MM.1S (cell line): ENCODE data around the gene PTPRN2.
A peak's percentile ranks its signal among the peaks of the same experiment; 100 is the strongest.

Experiments
- DNase-seq: peaks from one replicate; pipeline ENCODE4 v3.0.0-alpha.2; 2015
- H2AFZ ChIP-seq: fragments of 300-600 bp; sonication (generic); 2 replicates; pipeline ENCODE4 v1.6.0; 2016; ENCODE audit warnings: antibody characterized with exemption, low read length
- H3F3A ChIP-seq: fragments of 300-600 bp; sonication (generic); 2 replicates; pipeline ENCODE4 v1.6.1; 2016; ENCODE audit warnings: mild to moderate bottlenecking, antibody characterized with exemption, low read length, moderate library complexity, mixed read lengths; ENCODE audit not compliant: insufficient read depth
- H3K27ac ChIP-seq: fragments of 300-600 bp; sonication (generic); 2 replicates; pipeline ENCODE4 v1.5.1; 2016; ENCODE audit warnings: mild to moderate bottlenecking, low read length
- H3K27me3 ChIP-seq: fragments of 300-600 bp; sonication (generic); replicated peaks from 2 replicates; pipeline ENCODE4 v1.6.0; 2016; ENCODE audit warnings: low read length; ENCODE audit not compliant: insufficient read depth
- H3K36me3 ChIP-seq: fragments of 300-600 bp; sonication (generic); replicated peaks from 2 replicates; pipeline ENCODE4 v1.6.1; 2016; ENCODE audit warnings: mild to moderate bottlenecking, low read length, mixed read lengths; ENCODE audit not compliant: insufficient read depth
- H3K4me1 ChIP-seq: fragments of 300-600 bp; sonication (generic); 2 replicates; pipeline ENCODE4 v1.6.1; 2016; ENCODE audit warnings: low read length, mixed read lengths
- H3K4me2 ChIP-seq: fragments of 300-600 bp; sonication (generic); 2 replicates; pipeline ENCODE4 v1.6.0; 2016; ENCODE audit warnings: low read depth, low read length
- H3K4me3 ChIP-seq: fragments of 300-600 bp; sonication (generic); 2 replicates; pipeline ENCODE4 v1.5.1; 2016; ENCODE audit warnings: low read length, mixed read lengths
- H3K79me2 ChIP-seq: fragments of 300-600 bp; sonication (generic); 2 replicates; pipeline ENCODE4 v1.6.1; 2016; ENCODE audit warnings: mixed run types, low read length, mixed read lengths
- H3K9ac ChIP-seq: fragments of 300-600 bp; sonication (generic); 2 replicates; pipeline ENCODE4 v1.6.1; 2016; ENCODE audit warnings: low read length, mixed read lengths
- H3K9me2 ChIP-seq: fragments of 300-600 bp; sonication (generic); replicated peaks from 2 replicates; pipeline ENCODE4 v1.6.1; 2016; ENCODE audit warnings: mild to moderate bottlenecking, low read length, mixed read lengths; ENCODE audit not compliant: insufficient read depth
- H3K9me3 ChIP-seq: fragments of 300-600 bp; sonication (generic); replicated peaks from 2 replicates; pipeline ENCODE4 v1.6.1; 2016; ENCODE audit warnings: mild to moderate bottlenecking, low read length, mixed read lengths; ENCODE audit not compliant: insufficient read depth
- H4K20me1 ChIP-seq: fragments of 300-600 bp; sonication (generic); 2 replicates; pipeline ENCODE4 v1.6.1; 2016; ENCODE audit warnings: mild to moderate bottlenecking, low read length, moderate library complexity, mixed read lengths; ENCODE audit not compliant: insufficient read depth
- CTCF ChIP-seq: fragments of 300-600 bp; sonication (generic); IDR thresholded peaks from 2 replicates; pipeline ENCODE4 v1.5.1; 2016; ENCODE audit warnings: antibody characterized with exemption, low read length, mixed read lengths
- EZH2 ChIP-seq: fragments of 300-600 bp; sonication (generic); optimal IDR thresholded peaks from 2 replicates; pipeline ENCODE3; 2017; ENCODE audit warnings: low read depth, mild to moderate bottlenecking, antibody characterized with exemption, low read length, mixed read lengths
- EZH2phosphoT487 ChIP-seq: fragments of 300-600 bp; sonication (generic); IDR thresholded peaks from 2 replicates; pipeline ENCODE4 v1.6.1; 2018; ENCODE audit warnings: antibody characterized with exemption, low read length

The PTPRN2 gene

GRCh38 chr7:158000160-158000559 is 587.5 kb downstream of the PTPRN2 start:
- H3K27ac ChIP-seq = no peak overlapping the region
- H2AFZ ChIP-seq = no peak overlapping the region
- no peaks in the 10 kb centered on the region for H3K9me3 ChIP-seq
- H3K4me2 ChIP-seq = no peak overlapping the region
- no peak for TF ChIP-seq CTCF
- TF ChIP-seq EZH2phosphoT487 = no peak
- TF ChIP-seq EZH2 = no peak
- H3K79me2 ChIP-seq = no peaks in the 10 kb centered on the region
- H3K4me3 ChIP-seq = no peak overlapping the region
- no peak for DNase-seq
- no peaks in the 10 kb centered on the region for H3K27me3 ChIP-seq
- H3F3A ChIP-seq = peaks cover 19% of the 10 kb centered on the region
- H3K4me1 ChIP-seq = peaks cover 25% of the 10 kb centered on the region
- no peak overlapping the region for H3K9ac ChIP-seq
- H3K9me2 ChIP-seq = no peaks in the 10 kb centered on the region
- no peaks in the 10 kb centered on the region for H3K36me3 ChIP-seq
- H4K20me1 ChIP-seq = no peaks in the 10 kb centered on the region

- Histone ChIP-seq H3K4me2 (peak overlapping the region; percentile 1; the same call in 1 of the 2 replicates), H3K27ac (no peak overlapping the region), H3K79me2 (no peaks in the 10 kb centered on the region), H3K36me3 (no peaks in the 10 kb centered on the region), H3K9me3 (no peaks in the 10 kb centered on the region), H2AFZ (peak overlapping the region; percentile 14; the same call in 1 of the 2 replicates), H3K27me3 (no peaks in the 10 kb centered on the region), H3F3A (peaks cover 7% of the 10 kb centered on the region), H4K20me1 (no peaks in the 10 kb centered on the region), H3K9ac (no peak overlapping the region), H3K4me1 (peaks cover 17% of the 10 kb centered on the region), H3K4me3 (no peak overlapping the region), H3K9me2 (no peaks in the 10 kb centered on the region)
- no peak for TF ChIP-seq EZH2
- TF ChIP-seq EZH2phosphoT487 = no peak
- no peak; the same call in 1 of the 2 replicates for TF ChIP-seq CTCF
- no peak for DNase-seq
Measured at GRCh38 chr7:157998884-157999552, 588.6 kb downstream of the PTPRN2 start.

- Histone ChIP-seq H3F3A (no peaks in the 10 kb centered on the region), H3K9me2 (no peaks in the 10 kb centered on the region), H3K9me3 (no peaks in the 10 kb centered on the region), H3K79me2 (no peaks in the 10 kb centered on the region), H3K36me3 (no peaks in the 10 kb centered on the region), H3K9ac (no peak overlapping the region), H3K27ac (no peak overlapping the region), H3K4me2 (no peak overlapping the region), H4K20me1 (no peaks in the 10 kb centered on the region), H3K4me1 (peaks cover 9% of the 10 kb centered on the region; the same call in 1 of the 2 replicates), H3K4me3 (no peak overlapping the region), H3K27me3 (no peaks in the 10 kb centered on the region; the same call in 1 of the 2 replicates), H2AFZ (no peak overlapping the region)
- TF ChIP-seq CTCF = no peak
- no peak for TF ChIP-seq EZH2
- no peak for TF ChIP-seq EZH2phosphoT487
- DNase-seq = no peak
Measured at GRCh38 chr7:157997471-157997870, 590.2 kb downstream of the PTPRN2 start.
